Astrocyte of the cerebellum (primary cell): Measurements from ENCODE around the gene NHS.
A peak's percentile ranks its signal among the peaks of the same experiment; 100 is the strongest.

Experiments used
- DNase-seq: peaks from one replicate; pipeline ENCODE4 v3.0.0-alpha.2; 2011; ENCODE audit warnings: low read depth
- H3K4me3 ChIP-seq: 2 replicates; pipeline ENCODE4 v1.5.1; 2011; ENCODE audit warnings: mild to moderate bottlenecking, low read depth, low read length, moderate library complexity
- in situ Hi-C: cut with HindIII; loops from 2 replicates; pipeline ENCODE4 v1.10.0; 2017; ENCODE audit warnings: low sequenced_read_pairs
- TF ChIP-seq, protein P1 (sequence below): IDR thresholded peaks from 2 replicates; pipeline ENCODE4 v1.5.1; 2012; ENCODE audit warnings: low read length, low read depth, moderate library complexity, mild to moderate bottlenecking; ENCODE audit errors: missing control alignments

Gene NHS

DNA sequence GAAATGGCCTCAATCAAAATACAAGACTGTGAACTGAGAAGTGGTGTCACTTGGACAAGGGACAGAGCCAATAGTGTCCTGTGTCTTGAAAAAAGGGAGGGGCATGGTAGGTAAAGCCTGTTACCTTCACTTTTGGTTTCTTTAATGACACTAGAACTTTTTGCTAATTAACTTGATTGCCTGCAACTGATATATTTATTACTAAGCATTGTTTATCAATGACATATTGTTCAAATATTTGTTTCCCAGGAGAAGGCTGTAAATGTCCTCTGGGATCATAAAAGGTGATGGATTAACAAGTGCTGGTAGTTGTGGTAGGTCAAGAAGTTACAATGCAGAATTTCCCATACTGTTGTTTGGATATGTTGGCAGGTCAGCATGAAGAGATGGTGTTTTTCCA is 268.5 kb downstream of the NHS start:
- DNase-seq: no peak
- no peak overlapping the region for H3K4me3 ChIP-seq
- in situ Hi-C loops: no loop called here
- TF ChIP-seq, protein P1, sequence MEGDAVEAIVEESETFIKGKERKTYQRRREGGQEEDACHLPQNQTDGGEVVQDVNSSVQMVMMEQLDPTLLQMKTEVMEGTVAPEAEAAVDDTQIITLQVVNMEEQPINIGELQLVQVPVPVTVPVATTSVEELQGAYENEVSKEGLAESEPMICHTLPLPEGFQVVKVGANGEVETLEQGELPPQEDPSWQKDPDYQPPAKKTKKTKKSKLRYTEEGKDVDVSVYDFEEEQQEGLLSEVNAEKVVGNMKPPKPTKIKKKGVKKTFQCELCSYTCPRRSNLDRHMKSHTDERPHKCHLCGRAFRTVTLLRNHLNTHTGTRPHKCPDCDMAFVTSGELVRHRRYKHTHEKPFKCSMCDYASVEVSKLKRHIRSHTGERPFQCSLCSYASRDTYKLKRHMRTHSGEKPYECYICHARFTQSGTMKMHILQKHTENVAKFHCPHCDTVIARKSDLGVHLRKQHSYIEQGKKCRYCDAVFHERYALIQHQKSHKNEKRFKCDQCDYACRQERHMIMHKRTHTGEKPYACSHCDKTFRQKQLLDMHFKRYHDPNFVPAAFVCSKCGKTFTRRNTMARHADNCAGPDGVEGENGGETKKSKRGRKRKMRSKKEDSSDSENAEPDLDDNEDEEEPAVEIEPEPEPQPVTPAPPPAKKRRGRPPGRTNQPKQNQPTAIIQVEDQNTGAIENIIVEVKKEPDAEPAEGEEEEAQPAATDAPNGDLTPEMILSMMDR: no peak

DNA sequence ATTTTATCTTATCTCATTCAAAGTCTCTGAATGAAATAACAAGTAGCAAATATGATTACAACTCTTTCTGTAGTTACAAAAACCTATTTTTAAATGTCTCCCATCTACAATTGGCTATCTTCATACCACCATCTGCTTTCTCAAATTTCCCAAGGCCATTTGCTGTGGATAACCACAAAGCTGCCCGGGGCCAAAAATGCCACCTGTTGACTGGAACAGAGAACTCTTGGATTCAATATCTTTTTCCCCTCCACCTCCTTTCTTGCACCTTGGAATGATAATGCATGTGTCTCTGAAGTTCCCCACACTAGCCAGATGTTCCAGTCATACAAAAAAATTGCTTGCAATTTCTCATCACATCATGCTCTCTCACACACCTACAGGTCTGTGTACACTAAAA is 269.0 kb downstream of the NHS start:
- in situ Hi-C loops: no loop called here
- no peak overlapping the region for H3K4me3 ChIP-seq
- TF ChIP-seq, protein P1: no peak
- no peak for DNase-seq

DNA sequence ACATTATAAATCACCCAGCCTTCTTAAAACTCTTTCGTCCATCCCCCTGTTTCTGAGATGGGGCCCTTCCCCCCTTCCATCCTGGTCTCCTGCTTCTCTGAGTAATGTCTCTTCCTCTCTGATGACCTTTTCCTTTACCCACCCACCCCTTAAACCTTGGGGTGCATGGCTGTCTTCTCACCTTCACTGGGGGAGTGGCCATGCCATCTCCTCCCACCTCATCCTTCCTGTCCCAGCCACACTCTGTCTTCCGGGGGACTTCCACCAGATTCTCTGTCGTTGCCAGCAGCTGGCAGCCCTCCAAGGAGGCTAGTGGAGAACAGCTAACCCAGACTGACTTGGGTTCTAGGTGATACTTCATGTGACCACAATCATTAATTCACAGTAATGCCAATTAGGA is 279.1 kb downstream of the NHS start:
- no peak overlapping the region for H3K4me3 ChIP-seq
- in situ Hi-C loops: no loop called here
- TF ChIP-seq, protein P1: no peak
- DNase-seq: no peak

DNA sequence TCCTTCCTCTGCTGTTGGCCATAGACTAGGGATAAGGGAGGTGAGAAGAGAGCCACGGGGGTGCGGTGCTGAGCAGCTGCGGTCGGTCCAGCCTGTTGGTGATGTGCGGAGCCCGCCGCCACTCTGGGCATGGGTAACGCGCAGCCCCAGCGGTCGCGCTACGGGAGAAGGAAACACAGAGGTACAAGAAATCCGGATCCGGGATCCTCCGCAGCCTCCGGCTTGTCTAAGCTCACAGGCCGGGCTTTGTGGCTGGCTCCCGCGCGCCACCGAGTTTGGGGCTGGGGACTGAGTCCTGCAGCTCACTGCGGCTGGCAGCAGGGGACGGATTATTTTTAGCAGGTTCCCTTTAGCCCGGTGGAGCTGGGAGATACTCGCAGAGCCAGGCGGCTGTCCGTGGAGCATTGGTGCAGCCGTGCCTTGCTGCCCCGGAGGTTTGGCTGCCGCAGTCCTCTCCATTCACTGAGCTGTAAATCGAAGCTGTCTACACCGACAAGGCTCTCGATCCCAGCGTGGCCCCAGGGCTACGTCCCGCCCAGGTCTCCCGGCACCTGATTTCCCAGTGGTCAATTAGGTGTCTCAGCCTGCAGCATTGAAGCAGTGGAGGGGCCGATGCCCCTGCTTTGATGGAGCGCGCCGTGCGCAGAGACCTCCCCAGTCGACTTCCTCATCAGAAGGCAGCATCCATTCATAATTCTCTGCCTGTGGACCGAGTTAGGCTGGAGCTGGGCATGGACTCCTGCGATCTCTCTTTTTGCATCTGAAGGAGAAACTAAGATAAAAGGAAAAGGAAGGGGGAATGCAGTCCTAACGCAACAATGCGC is 280.4 kb downstream of the NHS start:
- TF ChIP-seq, protein P1: no peak
- DNase-seq: no peak
- peak overlapping the region; percentile 33 for H3K4me3 ChIP-seq
- in situ Hi-C loops: no loop called here

DNA sequence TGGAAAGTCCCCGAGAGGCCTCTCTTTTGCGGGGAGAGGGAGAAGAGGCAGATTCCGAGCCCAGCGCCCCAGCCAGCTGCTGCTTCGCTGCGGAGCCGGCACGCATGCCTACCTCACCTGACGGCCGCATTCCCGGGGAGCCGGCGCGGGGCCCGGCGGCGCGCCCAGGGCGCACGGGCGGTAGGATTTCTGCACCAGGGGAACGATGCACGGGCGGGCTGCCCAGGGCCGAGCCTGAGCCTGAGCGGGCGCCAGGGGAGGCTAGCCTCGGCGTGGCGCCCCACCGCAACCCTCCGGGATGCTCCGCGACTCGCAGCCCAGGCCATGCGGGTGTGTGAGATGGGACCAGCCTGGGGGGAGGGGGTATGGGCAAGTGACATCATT is 281.0 kb downstream of the NHS start:
- peak overlapping the region; percentile 33 for H3K4me3 ChIP-seq
- in situ Hi-C loops: no loop called here
- DNase-seq: no peak
- TF ChIP-seq, protein P1: no peak

DNA sequence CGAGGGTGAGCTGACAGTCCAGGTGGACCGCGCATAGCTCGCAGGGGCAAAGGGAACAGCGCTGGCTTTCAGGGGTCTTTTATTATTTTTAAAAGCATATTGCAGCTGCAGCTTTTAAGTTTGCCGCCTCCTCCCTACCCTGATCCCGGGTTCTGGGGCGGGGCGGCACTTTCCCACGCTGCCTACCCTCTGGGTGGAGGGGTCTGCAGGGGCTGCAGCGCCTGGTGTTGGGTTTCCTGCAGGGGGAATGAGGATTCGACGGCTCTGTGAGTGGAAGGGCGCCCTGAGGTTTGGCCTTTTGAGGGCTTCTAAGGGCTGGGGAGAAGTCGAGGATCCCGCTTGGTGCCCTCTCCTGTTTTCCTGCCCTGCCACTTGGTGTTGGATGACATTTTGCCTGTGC is 281.6 kb downstream of the NHS start:
- H3K4me3 ChIP-seq: peak overlapping the region; percentile 33
- TF ChIP-seq, protein P1: no peak
- no peak for DNase-seq
- in situ Hi-C loops: no loop called here

DNA sequence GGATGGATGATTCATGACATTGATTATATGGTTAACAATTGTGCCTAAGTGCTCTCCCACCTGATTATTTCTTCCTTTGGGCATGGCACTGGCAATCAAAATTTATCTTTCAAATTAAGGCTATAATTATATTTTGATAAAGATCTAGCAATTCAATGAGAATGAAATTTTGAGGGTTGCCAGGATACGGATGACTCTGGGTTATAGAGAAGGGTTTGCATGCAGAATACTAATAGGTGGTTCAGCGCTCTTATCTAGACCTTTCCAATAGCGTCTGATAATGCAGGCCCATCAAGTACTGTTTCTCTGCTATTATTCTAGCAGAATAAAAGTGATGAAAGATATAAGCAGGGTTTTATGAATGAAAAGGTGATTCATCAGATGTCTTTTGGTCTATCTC is 287.4 kb downstream of the NHS start:
- no peak overlapping the region for H3K4me3 ChIP-seq
- in situ Hi-C loops: no loop called here
- TF ChIP-seq, protein P1: no peak
- DNase-seq: no peak
